Fibroblast of villous mesenchyme (primary cell): ENCODE measurements around the gene SGPL1. TPM values are rescaled to one million over a fixed set of nuclear protein-coding genes. Genes with fewer than 3 reads are reported as not detected.

Experiments
- DNase-seq: peaks from one replicate; pipeline ENCODE4 v3.0.0-alpha.2; 2010; ENCODE audit warnings: low read depth
- H3K4me3 ChIP-seq: 2 replicates; pipeline ENCODE4 v1.5.1; 2011; ENCODE audit warnings: low read depth, mild to moderate bottlenecking, low read length
- CTCF ChIP-seq: IDR thresholded peaks from 2 replicates; pipeline ENCODE4 v1.5.1; 2012; ENCODE audit warnings: low read depth, mild to moderate bottlenecking, low read length; ENCODE audit not compliant: insufficient read depth
- total RNA-seq: library from RNA; depleted of rRNA; stranded (reverse); fragments of >200 nt; gene quantifications from 2 replicates; pipeline ENCODE4 v1.2.3, GENCODE V29; 2012

SGPL1 gene
- total RNA-seq, 1 donor: 54.4 TPM

GRCh38 chr10:70863470-70864160 lies 47.9 kb downstream of the SGPL1 start:
- no peak overlapping the region for H3K4me3 ChIP-seq
- DNase-seq: no peak
- TF ChIP-seq CTCF: no peak

GRCh38 chr10:70864935-70865334 lies 49.2 kb downstream of the SGPL1 start:
- no peak for TF ChIP-seq CTCF
- H3K4me3 ChIP-seq: no peak overlapping the region
- DNase-seq: no peak

GRCh38 chr10:70866424-70866823 lies 50.7 kb downstream of the SGPL1 start:
- no peak for TF ChIP-seq CTCF
- no peak overlapping the region for H3K4me3 ChIP-seq
- DNase-seq: peak; percentile 53

- no peak overlapping the region for H3K4me3 ChIP-seq
- no peak for DNase-seq
- TF ChIP-seq CTCF: no peak
Measured at GRCh38 chr10:70872291-70872690, 56.5 kb downstream of the SGPL1 start.

GRCh38 chr10:70874061-70874460 lies 58.3 kb downstream of the SGPL1 start:
- no peak for DNase-seq
- no peak for TF ChIP-seq CTCF
- no peak overlapping the region for H3K4me3 ChIP-seq

- H3K4me3 ChIP-seq: no peak overlapping the region
- no peak for DNase-seq
- TF ChIP-seq CTCF: no peak
Measured at GRCh38 chr10:70879207-70879606, 63.5 kb downstream of the SGPL1 start.

GRCh38 chr10:70880077-70880534 lies 64.4 kb downstream of the SGPL1 start:
- peak; percentile 90 for TF ChIP-seq CTCF
- H3K4me3 ChIP-seq: no peak overlapping the region
- peak; percentile 85 for DNase-seq
